ENCODE measurements around the gene CDKAL1. TPM values are rescaled to one million over a fixed set of nuclear protein-coding genes. Genes with fewer than 3 reads are reported as not detected.

The CDKAL1 gene
- total RNA-seq, 4 donors from 2014 or later: 24.7 to 32.8 (median 29.8) TPM

GRCh38 chr6:20674664-20675063, 140.4 kb downstream of the CDKAL1 start:
- H3K27me3 ChIP-seq: no peaks in the 10 kb centered on the region
- DNase-seq: no peak

DNA sequence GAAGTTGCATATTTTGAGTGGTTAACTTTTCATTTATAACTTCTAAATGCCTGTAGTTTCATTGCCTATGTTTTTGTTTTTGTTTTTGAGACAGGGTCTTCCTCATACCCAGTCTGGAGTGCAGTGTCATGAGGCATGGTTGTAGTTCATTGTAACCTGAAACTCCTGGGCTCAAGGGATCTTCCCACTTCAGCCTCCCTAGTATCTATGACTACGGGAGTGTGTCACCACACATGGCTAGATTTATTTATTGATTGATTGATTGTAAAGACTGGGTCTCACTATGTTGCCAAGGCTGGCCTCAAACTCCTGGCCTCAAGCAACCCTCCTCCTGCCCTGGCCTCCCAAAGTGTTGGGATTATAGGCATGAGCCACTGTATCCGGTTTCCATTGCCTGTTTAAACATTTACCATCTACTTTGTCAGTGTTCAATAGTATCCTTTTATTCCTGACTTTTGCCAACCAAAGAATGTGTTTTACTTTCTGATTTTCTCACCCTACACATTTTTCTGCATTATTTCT, 144.6 kb downstream of the CDKAL1 start:
- TF ChIP-seq CTCF (IDR thresholded peaks at IDR 0.05): no peak
- TF ChIP-seq POLR2A (IDR thresholded peaks at IDR 0.05): no peak
- H3K36me3 ChIP-seq: no peaks in the 10 kb centered on the region
- no peak for DNase-seq
- H3K27me3 ChIP-seq: no peaks in the 10 kb centered on the region
- intact Hi-C loops (cut with DNase I): no loop called here
- H3K4me3 ChIP-seq (replicated peaks in 1 of 3): no peak overlapping the region
- peaks cover 0 to 5% of the 10 kb centered on the region in 2 donors for H3K4me1 ChIP-seq
- 91 to 94% methylated on average over 2 of the region's 2 CpGs for WGBS, 2 donors
- H3K27ac ChIP-seq: no peak overlapping the region
- no peaks in the 10 kb centered on the region for H3K9me3 ChIP-seq

More at GRCh38 chr6:20674664-20675063, 140.4 kb downstream of the CDKAL1 start:
- TF ChIP-seq CTCF (IDR thresholded peaks at IDR 0.05) (no peak), POLR2A (IDR thresholded peaks at IDR 0.05) (no peak)
- no peaks in the 10 kb centered on the region for H3K4me1 ChIP-seq
- WGBS, 2 donors: 77 to 81% methylated on average over 1 of the region's 1 CpG
- intact Hi-C loops (cut with DNase I): no loop called here
- H3K9me3 ChIP-seq: no peaks in the 10 kb centered on the region
- no peaks in the 10 kb centered on the region for H3K36me3 ChIP-seq
- no peak overlapping the region for H3K27ac ChIP-seq
- H3K4me3 ChIP-seq (replicated peaks in 1 of 3): no peak overlapping the region

DNA sequence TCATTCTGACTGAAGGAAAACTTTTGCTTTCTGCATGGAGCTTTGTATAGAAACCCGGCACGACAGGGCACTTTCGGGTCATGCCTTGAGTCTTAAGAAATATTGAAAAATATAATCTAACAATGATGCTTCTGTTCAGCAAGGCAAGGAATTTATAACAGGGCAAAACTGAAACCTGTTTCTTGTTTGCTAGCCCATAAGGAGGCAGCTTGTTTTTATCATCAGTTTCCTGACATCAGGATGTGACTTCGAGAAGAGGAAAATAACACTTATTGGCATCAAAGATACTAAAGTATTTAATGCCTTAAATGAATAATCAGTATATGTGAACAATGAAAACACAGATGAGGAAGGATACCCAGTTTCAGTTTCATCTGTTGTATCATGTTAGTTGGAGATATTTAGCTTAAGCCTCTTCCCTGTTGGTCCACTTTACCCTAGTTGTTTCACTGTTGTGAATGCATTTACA, 146.5 kb downstream of the CDKAL1 start:
- no peaks in the 10 kb centered on the region for H3K9me3 ChIP-seq
- WGBS, 2 donors: 69 to 76% methylated on average over 4 of the region's 4 CpGs
- no peak overlapping the region for H3K27ac ChIP-seq
- DNase-seq: no peak
- no peaks in the 10 kb centered on the region for H3K36me3 ChIP-seq
- H3K4me3 ChIP-seq (replicated peaks in 1 of 3): no peak overlapping the region
- H3K27me3 ChIP-seq: no peaks in the 10 kb centered on the region
- intact Hi-C loops (cut with DNase I): no loop called here
- H3K4me1 ChIP-seq: peaks cover 0 to 5% of the 10 kb centered on the region in 2 donors
- TF ChIP-seq CTCF (IDR thresholded peaks at IDR 0.05): no peak
- TF ChIP-seq POLR2A (IDR thresholded peaks at IDR 0.05): no peak

- TF ChIP-seq POLR2A (IDR thresholded peaks at IDR 0.05): no peak
- no peak for TF ChIP-seq CTCF (IDR thresholded peaks at IDR 0.05)
- Histone ChIP-seq H3K4me1 (peaks cover 0 to 5% of the 10 kb centered on the region in 2 donors), H3K27me3 (no peaks in the 10 kb centered on the region), H3K36me3 (no peaks in the 10 kb centered on the region), H3K4me3 (replicated peaks in 1 of 3) (no peak overlapping the region), H3K9me3 (no peaks in the 10 kb centered on the region), H3K27ac (no peak overlapping the region)
- no peak for DNase-seq
- intact Hi-C loops (cut with DNase I): no loop called here
These were observed 147.0 kb downstream of the CDKAL1 start for GRCh38 chr6:20681243-20681684.

GRCh38 chr6:20684474-20684873, 150.2 kb downstream of the CDKAL1 start:
- Histone ChIP-seq H3K36me3 (no peaks in the 10 kb centered on the region), H3K9me3 (no peaks in the 10 kb centered on the region), H3K4me3 (replicated peaks in 1 of 3) (no peak overlapping the region), H3K27me3 (no peaks in the 10 kb centered on the region), H3K4me1 (peaks cover 0 to 5% of the 10 kb centered on the region in 2 donors), H3K27ac (no peak overlapping the region)
- TF ChIP-seq POLR2A (IDR thresholded peaks at IDR 0.05) (no peak), CTCF (IDR thresholded peaks at IDR 0.05) (no peak)
- DNase-seq: no peak
- 97 to 98% methylated on average over 3 of the region's 3 CpGs for WGBS, 2 donors
- intact Hi-C loops (cut with DNase I): no loop called here
